ENCODE results near the gene ARMCX6. TPM values are rescaled to one million over a fixed set of nuclear protein-coding genes. Genes with fewer than 3 reads are reported as not detected.

ARMCX6 gene
- total and polyA plus RNA-seq, 2 of the 4 experiments (the other 2 are of a cell fraction) = 29.0 to 81.3 TPM

GRCh38 chrX:101605146-101605545 lies 12.7 kb downstream of the ARMCX6 start:
- H2AK5ac ChIP-seq (ENCODE audit: low read depth, low read length) = no peak overlapping the region
- no peak overlapping the region for H4K5ac ChIP-seq (ENCODE audit: low read depth, low read length)
- no peak overlapping the region for H2BK15ac ChIP-seq (ENCODE audit: low read depth, low read length)
- H3K18ac ChIP-seq (ENCODE audit: low read depth, low read length) = no peak overlapping the region
- peaks cover 8% of the 10 kb centered on the region for H3K27me3 ChIP-seq (ENCODE audit: control insufficient read depth, insufficient read depth, low read length)
- no peak overlapping the region for H3K4me3 ChIP-seq (ENCODE audit: insufficient read depth, low read depth, low read length)
- H2BK5ac ChIP-seq (ENCODE audit: low read depth, low read length, poor library complexity, severe bottlenecking) = no peak overlapping the region
- no peak overlapping the region for H3K9ac ChIP-seq (ENCODE audit: low read depth, low read length)
- dilution Hi-C loops (cut with HindIII; ENCODE audit: low sequenced_read_pairs, unreplicated experiment) = no loop called here
- no peak overlapping the region for H3K14ac ChIP-seq (replicated peaks; ENCODE audit: low read depth, low read length)
- in situ Hi-C loops (cut with MboI; ENCODE audit: low sequenced_read_pairs) = no loop called here
- DNase-seq (no peak), ATAC-seq (ENCODE audit: low read depth) (no peak)
- TF ChIP-seq NFE2L2 (IDR thresholded peaks at IDR 0.05; ENCODE audit: low read depth, low read length) (no peak), CTCF (conservative IDR thresholded peaks at IDR 0.05; ENCODE audit: low read depth, low read length) (no peak), MAFK (IDR thresholded peaks at IDR 0.05; ENCODE audit: low read depth, low read length) (no peak), RFX5 (IDR thresholded peaks at IDR 0.05; ENCODE audit: low read depth, low read length) (no peak), BHLHE40 (IDR thresholded peaks at IDR 0.05; ENCODE audit: low read depth, low read length) (no peak), FOS (IDR thresholded peaks at IDR 0.05; ENCODE audit: low read depth, low read length) (no peak), ELK1 (IDR thresholded peaks at IDR 0.05; ENCODE audit: borderline replicate concordance, low read depth, low read length) (no peak), RCOR1 (IDR thresholded peaks at IDR 0.05; ENCODE audit: insufficient replicate concordance, low read length) (no peak), USF2 (IDR thresholded peaks at IDR 0.05; ENCODE audit: low read depth, low read length) (no peak)
- no peak overlapping the region for H3K4ac ChIP-seq (ENCODE audit: low read depth, low read length)
- H3K79me1 ChIP-seq (ENCODE audit: low read depth in 1 of 2, low read length in 2 of 2) = no peaks in the 10 kb centered on the region
- no TSS peak for BruUV-seq (replicated peaks)
- no peak overlapping the region for H4K8ac ChIP-seq (ENCODE audit: low read depth in 2 of 2, low read length in 2 of 2)
- no peak overlapping the region for H2BK20ac ChIP-seq (ENCODE audit: low read depth, low read length)
- POLR2A ChIA-PET (ENCODE audit: unreplicated experiment) = no interaction called here
- no peaks in the 10 kb centered on the region for H4K20me1 ChIP-seq (ENCODE audit: insufficient read depth, low read length)
- no peak overlapping the region for H2BK120ac ChIP-seq (ENCODE audit: low read depth, low read length)
- H3K27ac ChIP-seq (ENCODE audit: insufficient read depth, low read length) = no peak overlapping the region
- H2AK9ac ChIP-seq (replicated peaks; ENCODE audit: low read depth, low read length, poor library complexity) = no peak overlapping the region
- H3K9me3 ChIP-seq (ENCODE audit: control insufficient read depth, insufficient read depth, low read length) = no peaks in the 10 kb centered on the region
- H3K36me3 ChIP-seq (ENCODE audit: control insufficient read depth, insufficient read depth, low read length) = no peaks in the 10 kb centered on the region
- no peaks in the 10 kb centered on the region for H3K4me1 ChIP-seq (ENCODE audit: control insufficient read depth, insufficient read depth, low read length)
- no peak overlapping the region for H3K23ac ChIP-seq (ENCODE audit: low read depth, low read length)
- no peak overlapping the region for H2AFZ ChIP-seq (replicated peaks; ENCODE audit: low read length, poor library complexity)
- H3K9me1 ChIP-seq (ENCODE audit: insufficient read depth, low read length) = no peaks in the 10 kb centered on the region
- H3K4me2 ChIP-seq (ENCODE audit: low read depth, low read length) = no peak overlapping the region
- CTCF ChIA-PET = no interaction called here
- no peak overlapping the region for H4K91ac ChIP-seq (ENCODE audit: insufficient read depth, low read depth, low read length)
- intact Hi-C loops (cut with micrococcal nuclease) = no loop called here
- H3K56ac ChIP-seq (ENCODE audit: extremely low read depth, insufficient read depth, low read length) = no peak overlapping the region

Data from IMR-90 (cell line).